IPS-NIHi11 (cell line): Measurements from ENCODE around the gene BNIP2.
A peak's percentile ranks its signal among the peaks of the same experiment; 100 is the strongest.

Experiments used
- DNase-seq: peaks from one replicate; pipeline ENCODE4 v3.0.0; 2012; ENCODE audit warnings: mixed read lengths, low spot score

BNIP2 gene

DNA sequence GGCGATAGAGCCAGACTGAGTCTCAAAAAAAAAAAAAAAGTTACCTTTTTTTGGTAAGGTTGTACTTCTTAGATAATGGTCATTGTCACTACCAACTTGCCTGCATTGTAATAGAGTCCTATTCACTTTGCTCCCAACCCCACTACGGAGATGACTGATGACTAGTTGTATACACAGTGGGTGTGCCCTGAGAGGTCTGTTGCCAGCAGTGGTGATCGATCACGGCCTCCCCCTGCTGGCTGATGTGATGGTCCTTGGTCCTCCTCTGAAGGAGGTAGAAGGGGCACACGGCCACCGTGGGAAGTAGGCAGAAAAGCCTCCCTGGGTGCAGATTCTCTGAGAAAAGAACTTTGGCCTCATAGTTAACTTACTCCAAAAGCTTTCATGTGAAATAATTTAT, 66.8 kb downstream of the BNIP2 start:
- peak; percentile 76 for DNase-seq

DNA sequence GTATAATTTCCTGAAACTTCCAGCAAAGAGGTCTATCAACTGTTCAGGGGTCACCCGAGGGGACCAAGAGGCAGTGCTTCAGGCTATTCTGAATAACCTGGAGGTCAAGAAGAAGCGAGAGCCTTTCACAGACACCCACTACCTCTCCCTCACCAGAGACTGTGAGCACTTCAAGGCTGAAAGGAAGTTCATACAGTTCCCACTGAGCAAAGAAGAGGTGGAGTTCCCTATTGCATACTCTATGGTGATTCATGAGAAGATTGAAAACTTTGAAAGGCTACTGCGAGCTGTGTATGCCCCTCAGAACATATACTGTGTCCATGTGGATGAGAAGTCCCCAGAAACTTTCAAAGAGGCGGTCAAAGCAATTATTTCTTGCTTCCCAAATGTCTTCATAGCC, 70.7 kb downstream of the BNIP2 start:
- DNase-seq, result no peak

- peak; percentile 48 for DNase-seq
These were observed 72.7 kb downstream of the BNIP2 start for GRCh38 chr15:59616379-59616778.

- DNase-seq, result no peak
These were observed 73.5 kb downstream of the BNIP2 start for GRCh38 chr15:59615661-59616060.

GRCh38 chr15:59614153-59614552, 75.0 kb downstream of the BNIP2 start:
- DNase-seq, result no peak

DNA sequence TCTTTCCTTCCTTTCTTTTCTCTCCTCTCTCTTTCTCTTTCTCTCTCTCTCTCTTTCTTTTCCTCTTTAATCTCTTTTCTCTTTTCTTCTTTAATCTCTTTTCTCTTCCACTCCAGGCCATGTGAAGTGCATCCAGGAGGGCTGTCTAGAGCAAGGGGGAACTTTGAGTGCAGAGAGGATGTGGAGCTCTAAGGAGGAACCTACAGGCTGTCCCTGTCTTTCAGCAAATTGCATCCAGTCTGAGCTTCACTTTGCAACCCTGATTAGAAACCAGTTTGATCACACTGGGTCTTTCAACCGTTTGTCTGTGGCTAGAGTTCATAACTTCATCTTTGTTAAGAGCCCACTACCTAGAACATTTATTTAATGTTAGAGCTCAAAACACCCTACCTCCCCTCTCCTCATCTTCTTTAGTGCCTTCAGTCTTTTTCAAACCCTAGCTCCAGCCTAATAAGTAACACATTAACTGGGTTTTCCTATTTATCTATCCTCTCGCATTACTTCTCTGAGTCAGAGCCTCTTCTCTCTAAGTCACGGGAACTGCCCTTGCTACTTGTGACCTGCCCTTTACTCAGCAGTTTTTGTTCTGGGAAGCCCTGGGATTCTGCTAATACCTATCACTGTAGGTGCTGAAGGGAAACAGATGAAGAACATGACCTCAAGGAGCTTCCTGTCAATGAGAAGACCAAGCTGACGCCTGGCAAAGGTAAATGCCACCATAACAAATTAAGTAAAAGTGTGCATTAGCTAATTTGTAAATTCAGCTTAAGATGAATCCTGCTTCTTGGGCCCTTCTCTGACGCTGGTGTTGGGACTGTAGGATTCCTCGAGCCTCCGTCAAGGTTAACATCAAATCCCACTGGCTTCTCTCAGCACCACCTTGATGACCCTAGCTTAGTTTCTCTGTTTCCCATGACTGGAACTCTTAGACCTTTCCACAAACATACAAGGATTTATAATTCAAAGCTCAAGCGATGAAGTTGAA, 77.6 kb downstream of the BNIP2 start, which contains the start of gene GCNT3:
GCNT3 (plus strand) TSS at position 508 of the 985 bp plus-strand sequence. CDS start 6,456 bp downstream, outside the sequence.
- no peak for DNase-seq

DNA sequence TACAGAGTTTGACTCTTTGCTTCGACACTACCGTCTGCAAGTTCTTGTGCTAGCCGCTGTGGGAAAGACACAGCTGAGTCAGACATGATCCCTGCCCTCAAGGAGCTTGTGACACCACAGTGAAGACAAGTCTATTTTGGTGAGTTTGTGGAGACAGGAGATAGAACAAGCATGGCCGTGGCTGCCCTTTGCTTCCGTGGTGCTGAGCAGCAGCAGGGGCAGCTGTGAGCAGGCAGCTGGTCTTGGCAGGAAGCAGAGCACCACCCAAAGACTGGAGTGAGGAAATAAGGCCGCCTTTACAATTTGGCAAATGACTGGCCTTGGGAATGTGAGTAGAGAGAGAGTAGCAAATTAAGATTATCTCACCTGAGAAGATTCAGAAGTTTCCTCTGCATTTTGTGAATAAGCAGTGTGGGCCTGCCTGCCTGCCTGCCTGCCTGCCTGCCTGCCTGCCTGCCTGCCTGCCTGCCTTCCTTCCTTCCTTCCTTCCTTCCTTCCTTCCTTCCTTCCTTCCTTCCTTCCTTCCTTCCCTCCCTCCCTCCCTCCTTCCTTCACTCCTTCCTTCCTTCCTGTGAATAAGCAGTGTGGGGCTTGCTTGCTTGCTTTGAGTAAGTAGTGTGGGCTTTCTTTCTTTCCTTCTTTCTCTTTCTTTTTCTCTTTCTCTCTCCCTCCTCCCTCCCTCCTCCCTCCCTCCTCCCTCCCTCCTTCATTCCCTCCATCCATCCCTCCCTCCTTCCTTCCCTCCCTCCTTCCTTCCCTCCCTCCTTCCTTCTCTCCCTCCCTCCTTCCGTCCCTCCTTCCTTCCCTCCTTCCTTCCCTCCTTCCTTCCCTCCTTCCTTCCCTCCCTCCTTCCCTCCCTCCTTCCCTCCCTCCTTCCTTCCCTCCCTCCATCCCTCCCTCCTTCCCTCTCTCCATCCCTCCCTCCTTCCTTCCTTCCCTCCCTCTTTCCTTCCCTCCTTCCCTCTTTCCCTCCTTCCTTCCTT, 79.1 kb downstream of the BNIP2 start:
- DNase-seq, result peak; percentile 13
